HG02798 (cell line): ENCODE measurements around the gene C20orf204.
"Not testable (repeated sequence)": the region's sequence is repeated elsewhere in the genome, so short reads cannot be mapped to it uniquely, and the experiment has no call there.

Experiments
- ATAC-seq: cut with Tn5 transposase; IDR thresholded peaks from one replicate; pipeline ENCODE4 v1.9.1; 2021; ENCODE audit warnings: mild to moderate bottlenecking; ENCODE audit not compliant: unreplicated experiment, poor library complexity

C20orf204 gene, protein sequence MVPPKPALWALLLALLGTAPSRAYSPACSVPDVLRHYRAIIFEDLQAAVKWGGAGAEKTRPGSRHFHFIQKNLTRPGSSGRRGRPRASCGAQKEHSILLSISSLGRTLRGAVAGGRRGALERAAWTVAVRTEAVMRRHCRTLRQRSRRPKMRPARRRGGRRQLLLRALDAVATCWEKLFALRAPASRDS

DNA sequence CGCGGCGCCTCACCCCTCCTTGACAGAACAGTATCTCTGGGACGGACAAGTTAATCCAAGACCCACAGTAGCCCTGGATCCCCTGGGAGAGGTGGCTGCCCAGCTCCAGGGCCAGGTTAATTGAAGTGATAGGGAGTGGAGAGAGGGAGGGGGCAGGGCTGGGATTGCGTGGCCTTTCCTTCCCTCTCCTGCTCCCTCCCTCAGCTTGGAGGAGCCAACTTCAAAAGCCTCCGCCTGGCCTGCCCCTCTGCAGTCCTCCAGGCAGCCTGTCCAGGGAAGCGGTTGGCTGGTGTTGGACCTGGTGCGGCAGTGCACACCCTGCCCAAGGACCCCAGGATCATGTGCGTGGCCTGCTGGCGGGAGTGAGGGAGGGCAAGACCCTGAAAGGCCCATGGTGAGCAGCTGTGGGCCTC lies at the start of gene C20orf204:
Gene C20orf204, plus strand, starts transcription at position 250 of the 413 bp plus-strand sequence. Its CDS starts 142 bp downstream, at position 392.
- ATAC-seq = no peak

DNA sequence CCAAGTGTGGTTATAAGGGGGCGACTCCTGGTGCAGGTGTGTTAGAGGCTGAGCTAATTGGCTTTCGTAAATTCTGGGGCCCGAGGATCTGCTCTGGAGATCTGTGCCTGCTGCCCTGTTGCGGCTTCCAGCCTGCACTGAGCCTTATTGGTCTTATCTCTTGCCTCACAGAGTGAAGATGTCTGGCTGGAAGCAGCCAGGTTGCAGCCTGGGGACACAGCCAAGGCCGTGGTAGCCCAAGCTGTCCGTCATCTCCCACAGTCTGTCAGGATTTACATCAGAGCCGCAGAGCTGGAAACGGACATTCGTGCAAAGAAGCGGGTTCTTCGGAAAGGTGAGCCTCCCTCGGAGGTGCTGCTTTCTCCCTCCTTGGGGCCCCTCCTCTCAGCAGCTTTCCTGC lies 35.1 kb upstream of the C20orf204 start:
- ATAC-seq = no peak

DNA sequence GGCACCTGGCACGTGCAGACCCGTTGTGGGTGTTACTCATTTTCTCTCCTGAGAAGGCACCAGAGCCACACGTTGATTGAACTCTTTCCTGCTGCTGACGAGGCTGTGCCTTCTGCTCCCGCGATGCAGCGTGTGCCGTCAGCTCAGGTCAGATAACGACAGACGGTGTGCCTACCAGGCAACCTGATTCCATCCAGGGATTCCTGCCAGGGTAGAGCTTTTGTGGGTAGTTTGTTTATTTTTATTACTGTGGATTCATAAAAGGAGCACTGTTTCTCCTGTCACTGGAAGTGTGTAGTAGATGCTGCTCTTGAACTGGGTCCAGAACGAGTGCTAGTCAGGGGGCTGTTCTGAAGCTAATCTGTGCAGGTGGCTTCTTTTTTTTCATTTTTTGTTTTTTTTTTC lies 34.4 kb upstream of the C20orf204 start:
- ATAC-seq = no peak

DNA sequence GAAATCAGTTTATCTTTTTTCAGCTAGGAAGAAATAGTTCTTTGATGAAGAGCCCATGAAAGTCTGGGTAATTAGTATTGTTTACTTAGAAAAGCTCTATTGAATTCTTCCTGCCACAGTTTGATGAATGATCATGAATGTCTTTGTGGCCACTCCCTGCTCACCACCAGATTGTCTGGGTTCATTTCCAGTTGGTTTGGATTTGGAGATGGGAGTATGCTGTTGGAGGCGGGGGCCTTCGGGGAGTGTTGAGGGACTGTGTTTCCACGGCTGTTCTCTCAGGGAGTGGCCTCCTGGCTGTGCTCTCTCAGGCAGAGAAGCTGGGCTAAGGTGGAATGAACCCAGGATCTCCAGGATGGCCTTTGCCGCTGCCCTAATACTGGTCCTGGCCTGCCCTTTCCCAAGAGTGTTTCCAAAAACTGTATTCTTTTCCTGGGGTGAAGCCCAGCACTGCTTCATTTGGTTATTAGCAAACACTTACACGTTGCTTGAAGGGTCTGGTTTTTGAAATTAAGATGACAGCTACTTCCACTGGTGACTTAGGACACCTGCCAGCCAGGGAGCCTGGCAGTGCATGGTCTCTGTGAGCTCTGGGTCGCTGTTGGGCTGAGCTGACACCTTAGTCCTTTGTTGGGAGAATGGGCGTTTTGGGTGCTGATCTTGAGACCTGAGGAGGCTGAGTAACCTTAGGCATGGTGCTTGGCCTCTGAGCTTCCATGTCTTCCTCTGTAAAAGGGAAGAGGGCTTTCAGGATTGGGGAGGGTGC lies 31.8 kb upstream of the C20orf204 start:
- ATAC-seq = no peak

DNA sequence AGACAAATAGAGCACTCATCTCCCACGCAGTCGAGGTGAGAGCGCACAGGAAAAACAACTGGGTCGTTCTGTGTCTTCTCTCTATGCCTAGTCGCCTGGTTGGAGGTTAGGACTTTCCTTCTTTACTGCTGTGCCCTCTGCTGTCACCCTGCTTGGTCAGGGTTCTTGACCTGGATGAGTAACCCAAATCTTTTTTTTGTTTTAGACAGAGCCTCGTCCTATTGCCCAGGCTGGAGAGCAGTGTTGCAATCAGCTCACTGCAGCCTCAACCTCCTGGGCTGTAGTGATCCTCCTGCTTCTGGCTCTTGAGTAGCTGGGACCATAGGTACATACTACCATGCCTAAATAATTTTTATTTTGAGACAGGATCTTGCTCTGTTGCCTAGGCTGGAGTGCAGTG lies 30.6 kb upstream of the C20orf204 start:
- no peak for ATAC-seq

DNA sequence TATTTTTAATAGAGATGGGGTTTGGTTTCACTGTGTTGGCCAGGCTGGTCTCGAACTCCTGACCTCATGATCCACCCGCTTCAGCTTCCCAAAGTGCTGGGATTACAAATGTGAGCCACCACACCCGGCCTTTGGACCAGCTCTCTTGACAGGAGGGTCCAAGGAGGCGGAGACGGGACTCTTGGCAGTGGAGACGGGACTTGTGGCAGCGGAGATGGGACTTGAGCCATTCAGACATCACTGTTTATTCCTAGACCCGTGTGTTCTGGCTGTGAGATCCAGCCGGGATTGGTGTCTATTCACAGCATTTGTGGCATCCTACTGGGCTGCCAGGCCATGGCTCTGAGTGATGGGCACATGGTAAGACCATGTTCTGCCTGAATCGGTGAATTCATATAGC lies 29.5 kb upstream of the C20orf204 start:
- ATAC-seq = no peak

DNA sequence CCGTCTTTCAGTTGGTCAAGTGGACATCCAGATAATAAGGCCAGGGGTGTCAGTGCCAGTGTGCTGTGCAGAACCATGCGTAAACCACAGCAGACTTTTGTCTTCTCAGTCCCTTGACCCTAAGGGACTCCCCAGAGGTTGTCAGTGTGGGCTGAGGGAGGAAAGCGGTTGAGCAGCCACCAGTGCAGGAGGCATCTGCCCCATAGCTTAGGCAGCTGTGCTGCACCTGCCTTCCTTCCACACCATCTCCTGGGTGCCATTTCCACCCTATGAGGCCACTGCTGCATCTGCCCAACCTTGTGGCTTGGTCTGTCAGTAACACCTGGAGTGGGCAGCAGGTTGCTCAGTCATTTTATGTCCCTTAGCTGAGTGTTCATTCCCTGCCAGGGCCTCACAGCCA lies 29.1 kb upstream of the C20orf204 start:
- ATAC-seq = peak; percentile 32

DNA sequence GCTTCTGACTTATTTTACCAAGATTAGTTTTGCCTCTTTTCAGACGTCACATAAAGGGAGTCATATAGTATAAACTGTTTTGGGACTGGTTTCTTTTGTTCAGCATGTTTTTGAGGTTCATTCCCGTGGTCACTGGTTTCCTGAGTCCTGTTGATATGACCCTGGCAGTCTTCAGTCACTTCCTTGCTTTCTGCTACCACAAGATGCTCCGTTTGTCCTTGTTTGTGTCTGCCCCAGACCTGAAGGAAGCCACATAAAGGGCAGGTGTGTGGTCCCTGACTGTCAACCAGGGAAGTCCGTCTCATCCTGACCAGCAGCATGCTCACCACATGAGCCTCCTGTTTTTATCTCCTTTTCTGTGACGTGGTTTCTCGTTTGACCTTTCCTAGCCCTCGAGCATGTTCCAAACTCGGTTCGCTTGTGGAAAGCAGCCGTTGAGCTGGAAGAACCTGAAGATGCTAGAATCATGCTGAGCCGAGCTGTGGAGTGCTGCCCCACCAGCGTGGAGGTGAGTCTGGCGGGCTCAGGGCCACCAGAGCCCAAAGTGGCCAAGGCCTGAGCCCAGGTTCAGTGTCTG lies 26.1 kb upstream of the C20orf204 start:
- no peak for ATAC-seq

DNA sequence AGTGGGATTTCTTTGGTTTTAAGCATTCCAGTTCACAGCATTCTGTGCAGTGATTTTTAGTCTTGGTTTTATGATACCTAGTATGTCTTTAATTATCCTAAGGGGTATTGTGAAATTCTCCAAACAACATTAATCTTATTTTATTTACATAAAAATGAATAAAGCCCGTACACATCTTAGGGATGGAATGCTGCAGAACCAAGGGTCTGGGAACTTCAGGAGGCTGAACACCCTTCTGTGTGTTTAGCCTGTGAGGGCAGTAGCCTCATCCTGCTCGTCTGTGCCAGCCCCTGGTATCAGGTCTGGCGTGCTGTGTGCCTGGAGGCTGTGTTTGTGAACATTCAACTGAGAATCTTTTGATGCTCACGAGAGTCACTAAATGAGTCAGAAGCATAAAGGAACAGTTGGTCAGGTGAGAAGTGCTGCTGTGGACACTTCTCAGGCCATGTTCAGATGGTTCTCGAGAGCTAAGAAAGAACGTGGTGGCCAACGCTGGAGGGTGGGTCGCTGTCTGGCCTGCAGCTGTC lies 25.2 kb upstream of the C20orf204 start:
- ATAC-seq = no peak

DNA sequence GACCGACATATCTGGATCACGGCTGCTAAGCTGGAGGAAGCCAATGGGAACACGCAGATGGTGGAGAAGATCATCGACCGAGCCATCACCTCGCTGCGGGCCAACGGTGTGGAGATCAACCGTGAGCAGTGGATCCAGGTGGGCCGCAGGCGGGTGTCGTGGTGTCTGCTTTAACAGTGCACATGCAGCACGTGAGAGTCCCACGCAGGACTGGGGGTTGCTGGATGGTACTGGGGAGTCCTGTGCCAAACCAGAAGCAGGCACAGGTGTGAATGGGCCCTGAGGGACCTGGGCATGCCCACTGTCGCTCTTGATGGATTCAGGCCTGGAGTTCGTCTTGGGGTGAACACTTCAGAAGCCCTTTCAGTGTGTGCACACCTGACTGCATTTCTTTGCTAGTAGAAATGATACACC lies 24.6 kb upstream of the C20orf204 start:
- no peak for ATAC-seq

DNA sequence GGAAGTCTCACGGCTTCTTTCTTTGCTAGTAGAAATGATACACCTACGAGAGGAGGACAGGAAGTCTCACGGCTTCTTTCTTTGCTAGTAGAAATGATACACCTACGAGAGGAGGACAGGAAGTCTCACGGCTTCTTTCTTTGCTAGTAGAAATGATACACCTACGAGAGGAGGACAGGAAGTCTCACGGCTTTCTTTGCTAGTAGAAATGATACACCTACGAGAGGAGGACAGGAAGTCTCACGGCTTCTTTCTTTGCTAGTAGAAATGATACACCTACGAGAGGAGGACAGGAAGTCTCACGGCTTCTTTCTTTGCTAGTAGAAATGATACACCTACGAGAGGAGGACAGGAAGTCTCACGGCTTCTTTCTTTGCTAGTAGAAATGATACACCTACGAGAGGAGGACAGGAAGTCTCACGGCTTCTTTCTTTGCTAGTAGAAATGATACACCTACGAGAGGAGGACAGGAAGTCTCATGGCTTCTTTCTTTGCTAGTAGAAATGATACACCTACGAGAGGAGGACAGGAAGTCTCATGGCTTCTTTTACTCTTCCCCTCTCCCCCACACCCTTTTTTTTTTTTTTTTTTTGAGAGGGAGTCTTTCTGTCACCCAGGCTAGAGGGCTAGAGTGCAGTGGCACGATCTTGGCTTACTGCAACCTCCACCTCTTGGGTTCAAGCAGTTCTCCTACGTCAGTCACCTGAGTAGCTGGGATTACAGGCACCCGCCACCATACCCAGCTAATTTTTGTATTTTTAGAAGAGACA lies 23.4 kb upstream of the C20orf204 start:
- not testable (repeated sequence) for ATAC-seq

DNA sequence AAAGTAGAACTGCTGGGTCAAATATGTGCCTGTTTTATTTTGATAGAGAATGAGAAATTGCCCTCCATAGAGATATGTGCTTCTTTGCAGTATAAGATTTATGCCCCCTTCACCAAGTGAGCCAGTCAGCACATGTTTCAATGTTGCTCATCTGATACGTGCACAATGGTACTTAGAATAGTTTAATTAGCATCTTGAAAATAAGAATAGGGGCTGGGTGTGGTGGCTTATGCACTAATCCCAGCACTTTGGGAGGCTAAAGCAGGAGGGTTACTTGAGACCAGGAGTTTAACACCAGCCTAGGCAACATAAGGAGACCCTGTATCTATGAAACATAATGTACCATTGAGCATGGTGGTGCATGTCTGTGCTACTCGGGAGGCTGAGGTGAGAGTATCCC lies 20.3 kb upstream of the C20orf204 start:
- ATAC-seq = no peak

DNA sequence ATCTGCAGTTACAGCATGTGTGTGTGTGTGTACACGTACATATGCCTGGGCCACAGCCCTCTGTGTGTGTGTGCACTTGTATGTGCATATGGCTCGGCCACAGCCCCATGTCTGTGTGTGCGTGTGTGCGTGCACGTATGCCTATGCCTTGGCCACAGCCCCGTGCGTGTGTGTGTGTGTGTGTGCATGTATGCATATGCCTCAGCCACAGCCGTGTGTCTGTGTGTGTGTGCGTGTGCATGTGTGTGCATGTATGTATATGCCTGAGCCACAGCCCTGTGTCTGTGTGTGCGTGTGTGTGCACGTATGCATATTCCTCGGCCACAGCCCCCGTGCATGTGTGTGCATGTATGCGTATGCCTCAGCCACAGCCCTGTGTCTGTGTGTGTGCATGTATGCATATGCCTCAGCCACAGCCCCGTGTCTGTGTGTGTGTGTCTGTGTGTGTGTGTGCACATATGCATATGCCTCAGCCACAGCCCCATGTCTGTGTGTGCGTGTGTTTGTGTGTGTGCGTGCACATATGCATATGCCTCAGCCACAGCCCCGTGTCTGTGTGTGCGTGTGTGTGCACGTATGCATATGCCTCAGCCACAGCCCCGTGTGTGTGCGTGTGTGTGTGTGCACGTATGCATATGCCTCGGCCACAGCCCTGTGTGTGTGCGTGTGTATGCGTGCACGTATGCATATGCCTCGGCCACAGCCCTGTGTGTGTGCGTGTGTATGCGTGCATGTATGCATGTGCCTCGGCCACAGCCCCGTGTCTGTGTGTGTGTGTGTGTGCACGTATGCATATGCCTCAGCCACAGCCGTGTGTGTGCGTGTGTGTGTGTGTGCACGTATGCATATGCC lies 14.6 kb upstream of the C20orf204 start:
- no peak for ATAC-seq

DNA sequence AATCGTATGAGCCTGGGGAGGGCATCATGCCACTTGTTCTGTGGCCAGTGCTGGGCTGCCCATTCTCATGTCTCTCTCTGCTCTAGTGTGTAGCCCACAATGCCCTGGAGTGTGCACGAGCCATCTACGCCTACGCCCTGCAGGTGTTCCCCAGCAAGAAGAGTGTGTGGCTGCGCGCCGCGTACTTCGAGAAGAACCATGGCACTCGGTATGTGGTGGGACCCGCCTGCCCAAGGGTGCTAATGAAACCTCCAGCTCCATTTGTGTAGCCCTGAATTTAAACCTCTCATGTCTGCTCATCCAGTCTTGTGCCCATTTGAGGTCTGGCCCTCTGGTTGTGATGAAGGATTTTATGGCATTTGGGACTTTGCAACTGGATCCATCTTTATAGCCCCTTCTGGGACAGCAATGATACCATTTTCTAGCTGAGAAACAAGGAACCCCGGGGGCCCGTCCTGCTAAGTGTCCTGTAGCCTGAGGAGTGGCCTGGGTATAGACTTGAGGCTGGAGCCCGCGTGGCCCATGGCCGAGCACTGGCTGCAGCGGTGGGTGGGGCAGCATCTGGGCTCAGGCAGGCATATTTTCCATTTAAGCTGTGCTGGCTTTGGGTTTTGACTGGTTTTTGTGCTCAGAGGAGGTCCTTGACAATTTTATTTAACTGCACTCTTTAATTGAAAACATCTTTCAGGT lies 13.2 kb upstream of the C20orf204 start:
- no peak for ATAC-seq

DNA sequence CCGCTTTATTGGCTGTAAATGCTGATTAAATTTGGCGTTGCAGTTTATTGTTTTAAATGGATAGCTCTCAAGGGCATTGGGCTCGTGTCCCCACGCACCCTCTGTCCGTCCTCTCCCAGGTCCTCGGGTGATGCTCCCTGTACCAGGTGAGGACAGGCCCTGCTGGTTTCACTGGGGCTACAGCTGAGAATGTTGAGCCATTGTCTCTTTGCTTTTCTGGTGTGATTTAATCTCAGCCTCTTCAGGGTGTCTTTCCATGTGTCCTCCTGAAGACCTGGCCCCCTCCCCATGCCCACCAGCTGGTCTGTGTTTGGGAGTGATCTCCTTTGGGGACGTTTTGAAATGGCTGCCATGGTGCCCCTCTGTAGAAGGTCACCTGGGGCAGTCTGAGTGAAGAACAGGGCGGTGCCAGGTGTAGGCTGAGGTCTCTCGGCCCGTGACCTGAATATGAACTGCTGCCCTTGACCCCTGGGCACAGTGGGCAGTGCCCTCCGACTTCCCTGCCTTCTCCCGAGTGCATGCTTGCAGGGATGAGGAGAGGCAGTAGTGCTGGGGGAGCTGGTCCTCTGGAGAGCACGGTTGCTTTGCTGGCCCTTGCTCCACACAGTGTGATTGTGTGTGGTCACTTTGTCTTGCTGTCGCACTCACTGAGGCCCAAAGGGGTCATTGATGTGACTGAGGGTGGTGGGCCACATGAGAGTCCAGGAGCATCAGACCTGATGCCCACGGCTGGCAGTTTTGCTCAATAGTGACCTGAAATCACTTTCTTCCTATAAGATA lies 12.4 kb upstream of the C20orf204 start:
- no peak for ATAC-seq

DNA sequence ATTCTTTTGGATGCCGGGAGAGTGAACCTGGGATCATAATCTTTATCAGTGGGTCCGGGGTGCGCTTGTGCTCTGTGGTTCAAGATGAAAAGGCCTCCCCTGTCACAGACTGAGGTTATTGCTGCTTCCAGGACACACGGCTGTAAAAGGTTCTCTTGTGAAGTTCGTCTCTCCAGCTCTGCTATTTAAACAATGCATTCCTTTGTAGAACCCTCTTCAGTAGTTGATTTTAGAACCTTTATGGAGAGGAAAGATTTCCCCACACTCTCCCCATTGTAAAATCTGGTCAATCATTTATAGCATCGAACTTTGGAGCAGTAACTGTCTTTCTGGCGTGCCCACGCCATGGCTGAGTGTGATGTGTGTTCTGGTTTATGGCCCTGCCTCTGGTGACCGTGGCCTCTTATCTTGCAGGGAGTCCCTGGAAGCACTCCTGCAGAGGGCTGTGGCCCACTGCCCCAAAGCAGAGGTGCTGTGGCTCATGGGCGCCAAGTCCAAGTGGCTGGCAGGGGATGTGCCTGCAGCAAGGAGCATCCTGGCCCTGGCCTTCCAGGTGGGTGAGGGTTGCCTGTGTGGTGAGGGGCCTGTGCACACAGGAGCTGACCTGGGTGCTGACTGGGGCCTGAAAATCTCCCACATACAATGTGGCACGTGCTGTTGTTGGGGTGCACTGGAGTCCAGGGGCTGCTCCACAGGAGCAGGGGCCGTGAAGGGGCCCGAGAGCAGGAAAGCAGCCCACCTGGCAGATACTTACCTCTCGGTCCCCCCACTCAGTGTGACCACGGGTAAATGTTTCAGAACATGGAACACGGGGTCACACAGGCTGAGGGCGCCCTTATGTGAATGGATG lies 11.6 kb upstream of the C20orf204 start:
- ATAC-seq = no peak

DNA sequence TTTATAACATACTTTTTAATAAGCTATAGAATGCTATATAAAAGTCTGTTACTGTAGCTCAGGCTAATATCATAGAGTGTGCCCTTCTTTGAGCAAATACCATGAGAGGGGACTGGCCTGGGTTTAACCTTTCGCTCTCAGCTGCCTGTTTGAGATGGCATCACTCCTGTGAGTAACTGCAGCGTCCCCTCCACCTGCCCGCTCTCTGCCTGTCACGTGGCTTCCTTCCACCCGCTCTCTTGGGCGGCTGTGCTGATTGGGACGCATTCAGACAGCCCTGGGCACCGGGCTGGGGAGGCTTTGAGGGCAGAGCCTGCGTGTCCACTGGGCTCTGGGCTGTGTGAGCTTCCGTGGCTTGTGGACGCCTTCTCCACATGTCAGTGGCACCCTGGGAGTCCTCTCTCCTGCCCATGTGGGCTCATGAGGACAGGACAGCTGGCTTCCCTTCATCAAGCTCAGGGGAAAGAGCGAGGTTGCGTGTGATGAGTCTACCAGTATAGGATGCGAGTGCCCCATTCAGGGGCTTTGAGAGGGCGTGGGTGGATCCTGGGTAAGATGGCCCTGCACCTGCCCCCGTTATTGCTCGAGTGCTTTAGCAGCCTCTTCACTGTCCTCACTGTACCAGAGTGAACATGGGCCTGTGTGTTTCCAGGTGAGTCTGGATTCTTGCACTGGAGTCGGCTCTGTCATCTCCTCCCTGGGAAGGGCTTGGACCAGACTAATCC lies 10.7 kb upstream of the C20orf204 start:
- ATAC-seq = no peak
